Measurements from ENCODE around the gene OR6B3.

The OR6B3 gene

DNA sequence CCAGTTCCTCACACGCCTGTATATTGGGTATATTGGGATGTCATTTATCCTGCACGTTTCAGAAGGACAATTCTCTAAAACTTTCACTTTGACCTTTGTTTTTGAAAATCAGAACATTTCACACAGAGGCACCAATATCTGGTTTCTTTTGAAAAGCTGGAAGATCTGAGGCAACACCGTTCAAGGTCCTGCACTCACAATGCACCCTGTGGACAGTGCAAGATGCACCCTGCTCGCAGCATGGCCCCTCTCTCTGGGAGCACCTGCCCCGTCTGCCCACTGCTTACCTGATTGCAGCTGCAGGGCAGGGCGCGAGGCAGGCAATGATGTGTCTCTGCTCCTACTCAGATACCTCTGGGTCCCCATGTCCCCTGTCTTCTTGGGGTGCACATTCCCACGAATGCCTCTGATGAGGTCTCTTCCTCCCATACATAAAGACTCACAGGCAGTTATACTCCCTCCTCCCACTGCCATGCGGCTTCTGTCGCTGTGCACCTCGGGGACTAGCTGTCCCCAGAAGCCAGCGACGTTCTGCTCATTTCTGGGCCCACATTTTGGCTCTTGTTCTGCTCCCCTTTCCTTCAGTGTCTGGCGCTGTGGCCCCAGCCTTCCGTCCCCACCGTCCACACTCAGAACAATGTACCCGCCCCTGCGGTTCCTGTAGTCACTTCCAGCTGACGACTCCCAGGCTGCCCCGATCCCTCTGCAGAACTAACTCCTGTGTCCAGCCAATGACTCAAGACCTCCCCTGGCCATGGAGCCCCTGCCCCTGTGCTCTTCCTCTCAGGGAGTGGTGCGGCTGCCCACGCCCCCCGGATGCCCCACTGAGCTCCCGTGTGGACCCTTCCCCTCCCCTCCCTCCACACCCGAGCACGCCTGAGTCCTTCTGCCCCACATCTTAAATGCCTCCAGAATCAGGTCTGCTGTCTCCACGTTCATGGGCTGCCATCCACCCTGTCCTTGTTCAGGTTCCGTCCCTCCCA lies at the start of gene OR6B3:
TSS of gene OR6B3 (minus strand) at position 349 of the 983 bp plus-strand sequence.
- no peak for DNase-seq (ENCODE audit: low read depth, low spot score)
- no peaks in the 10 kb centered on the region for H3K27me3 ChIP-seq (ENCODE audit: control insufficient read depth, insufficient read depth, low read length)
- WGBS (ENCODE audit: insufficient coverage, insufficient read length), result no CpG with 5 or more reads among the region's 28 CpGs

DNA sequence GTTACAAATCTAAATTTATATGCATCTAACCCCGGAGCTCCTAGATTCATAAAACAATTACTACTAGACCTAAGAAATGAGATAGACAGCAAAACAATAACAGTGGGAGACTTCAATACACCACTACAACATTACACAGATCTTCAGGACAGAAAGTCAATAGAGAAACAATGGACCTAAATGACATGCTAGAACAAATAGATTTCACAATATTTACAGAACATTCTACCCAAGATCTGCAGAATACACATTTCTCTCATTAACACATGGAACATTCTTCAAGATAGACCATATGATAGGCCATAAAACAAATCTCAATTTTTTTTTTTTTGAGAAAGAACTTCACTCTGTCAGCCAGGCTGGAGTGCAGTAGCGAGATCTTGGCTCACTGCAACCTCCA lies 45.0 kb upstream of the OR6B3 start:
- Histone ChIP-seq H3K27ac (ENCODE audit: low read length) (no peak overlapping the region), H3K4me3 (ENCODE audit: low read length) (no peak overlapping the region), H3K4me1 (ENCODE audit: control insufficient read depth, insufficient read depth, low read length) (no peaks in the 10 kb centered on the region; the same call in 1 of the 2 replicates), H3K9me3 (ENCODE audit: control insufficient read depth, insufficient read depth, low read length) (no peaks in the 10 kb centered on the region), H3K27me3 (ENCODE audit: control insufficient read depth, insufficient read depth, low read length) (0 out of 2 replicates have a peak, but pooled peaks cover 2% of the 10 kb centered on the region), H3K36me3 (ENCODE audit: control insufficient read depth, insufficient read depth, low read length) (no peaks in the 10 kb centered on the region)
- no peak for DNase-seq (ENCODE audit: low read depth, low spot score)
- no CpG with 5 or more reads among the region's 2 CpGs for WGBS (ENCODE audit: insufficient coverage, insufficient read length)

More for the DNA sequence above, at the start of gene OR6B3:
- no peak within 1 kb of the TSS for H3K4me3 ChIP-seq (ENCODE audit: low read length)
- H3K27ac ChIP-seq (ENCODE audit: low read length), result no peak within 1 kb of the TSS
- H3K4me1 ChIP-seq (ENCODE audit: control insufficient read depth, insufficient read depth, low read length), result no peaks in the 10 kb centered on the region
- no peaks in the 10 kb centered on the region for H3K36me3 ChIP-seq (ENCODE audit: control insufficient read depth, insufficient read depth, low read length)
- H3K9me3 ChIP-seq (ENCODE audit: control insufficient read depth, insufficient read depth, low read length), result no peaks in the 10 kb centered on the region

DNA sequence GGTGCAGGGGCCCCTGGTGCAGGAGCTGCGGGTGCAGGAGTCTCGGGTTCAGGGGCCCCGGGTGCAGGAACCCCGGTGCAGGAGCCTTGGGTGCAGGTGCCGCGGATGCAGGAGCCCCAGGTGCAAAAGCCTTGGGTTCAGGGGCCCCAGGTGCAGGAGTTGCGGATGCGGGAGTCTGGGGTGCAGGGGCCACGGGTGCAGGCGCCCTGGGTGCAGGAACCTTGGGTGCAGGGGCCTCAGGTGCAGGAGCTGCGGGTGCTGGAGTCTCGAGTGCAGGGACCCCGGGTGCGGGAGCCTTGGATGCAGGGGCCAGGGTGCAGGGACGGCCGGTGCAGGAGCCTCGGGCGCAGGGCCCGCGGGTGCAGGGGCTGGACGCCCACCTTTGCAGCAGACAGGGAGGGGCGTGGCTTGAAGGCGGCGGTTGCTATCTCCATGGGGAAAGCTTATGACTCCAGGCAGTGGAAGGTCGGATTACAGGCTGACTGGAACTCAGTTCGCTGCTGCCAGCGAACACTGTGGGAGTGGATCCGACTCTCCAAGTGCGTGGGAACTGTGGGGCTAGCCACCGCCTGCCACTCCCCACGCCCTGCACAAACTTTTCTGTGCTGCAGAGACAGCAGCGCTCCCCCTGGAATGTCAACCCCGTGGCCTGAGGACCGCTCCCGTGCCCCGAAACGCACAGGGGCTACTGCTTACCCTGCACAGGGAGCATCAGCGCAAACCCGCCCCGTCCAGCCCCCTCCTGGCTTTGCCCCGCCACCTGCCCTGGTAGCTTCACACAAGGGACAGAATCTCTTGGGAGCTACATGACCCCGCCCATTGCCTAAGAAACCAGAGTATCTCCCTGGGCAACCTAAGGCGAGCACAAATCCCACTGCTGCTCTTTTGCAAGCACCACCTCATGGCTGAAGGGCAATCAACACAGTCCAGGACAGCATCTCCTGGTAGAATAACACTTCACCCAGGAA lies 42.5 kb upstream of the OR6B3 start:
- WGBS (ENCODE audit: insufficient coverage, insufficient read length), result no CpG with 5 or more reads among the region's 43 CpGs
- H3K4me3 ChIP-seq (ENCODE audit: low read length), result peak overlapping the region; percentile 73; the same call in 1 of the 2 replicates
- peak; percentile 5 for DNase-seq (ENCODE audit: low read depth, low spot score)
- H3K27ac ChIP-seq (ENCODE audit: low read length), result no peak overlapping the region
- H3K36me3 ChIP-seq (ENCODE audit: control insufficient read depth, insufficient read depth, low read length), result no peaks in the 10 kb centered on the region
- 0 out of 2 replicates have a peak, but pooled peaks cover 2% of the 10 kb centered on the region for H3K27me3 ChIP-seq (ENCODE audit: control insufficient read depth, insufficient read depth, low read length)
- H3K9me3 ChIP-seq (ENCODE audit: control insufficient read depth, insufficient read depth, low read length), result no peaks in the 10 kb centered on the region
- H3K4me1 ChIP-seq (ENCODE audit: control insufficient read depth, insufficient read depth, low read length), result no peaks in the 10 kb centered on the region; the same call in 1 of the 2 replicates

DNA sequence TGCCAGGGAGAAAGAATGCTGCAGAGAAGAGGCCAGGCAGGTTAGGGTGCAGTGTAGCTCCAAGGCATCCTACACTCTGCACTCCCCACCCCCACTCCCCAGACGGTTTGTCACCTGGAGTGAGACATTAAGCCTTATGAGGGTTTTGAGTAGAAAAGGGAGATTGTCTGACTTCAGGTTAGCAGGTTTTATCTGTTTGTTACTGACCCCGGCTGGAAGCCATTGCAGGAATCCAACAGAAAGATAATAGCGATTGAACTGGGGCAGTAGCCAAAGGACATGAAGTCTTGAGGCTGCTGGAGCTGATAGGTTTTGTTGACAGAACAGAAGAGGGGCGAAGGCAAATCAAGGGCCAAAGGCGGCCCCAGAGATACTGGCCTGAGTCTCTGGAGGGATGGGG lies 36.0 kb upstream of the OR6B3 start:
- DNase-seq (ENCODE audit: low read depth, low spot score), result no peak
- H3K9me3 ChIP-seq (ENCODE audit: control insufficient read depth, insufficient read depth, low read length), result no peaks in the 10 kb centered on the region
- H3K4me3 ChIP-seq (ENCODE audit: low read length), result no peak overlapping the region
- WGBS (ENCODE audit: insufficient coverage, insufficient read length), result no CpG with 5 or more reads among the region's 5 CpGs
- H3K4me1 ChIP-seq (ENCODE audit: control insufficient read depth, insufficient read depth, low read length), result no peaks in the 10 kb centered on the region
- H3K27ac ChIP-seq (ENCODE audit: low read length), result no peak overlapping the region
- H3K27me3 ChIP-seq (ENCODE audit: control insufficient read depth, insufficient read depth, low read length), result no peaks in the 10 kb centered on the region
- H3K36me3 ChIP-seq (ENCODE audit: control insufficient read depth, insufficient read depth, low read length), result no peaks in the 10 kb centered on the region

DNA sequence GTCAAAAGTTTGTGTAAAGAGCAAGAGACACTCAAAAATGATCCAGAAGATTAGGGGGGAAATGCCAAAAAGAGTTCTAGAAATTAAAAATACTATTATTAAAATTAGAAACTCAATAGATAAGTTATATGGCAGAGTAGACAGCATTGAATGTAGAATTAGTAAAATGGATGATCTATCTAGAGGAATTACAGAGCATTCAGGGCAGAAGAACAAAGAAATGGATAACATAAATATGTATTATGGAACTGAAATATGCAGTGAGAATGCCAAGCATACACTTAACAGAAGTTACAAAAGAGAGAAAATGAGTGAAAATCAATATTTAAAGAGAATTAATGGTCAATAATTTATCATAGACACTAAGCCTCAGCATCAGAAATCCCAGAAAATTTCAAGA lies 33.2 kb upstream of the OR6B3 start:
- Histone ChIP-seq H3K9me3 (ENCODE audit: control insufficient read depth, insufficient read depth, low read length) (no peaks in the 10 kb centered on the region), H3K36me3 (ENCODE audit: control insufficient read depth, insufficient read depth, low read length) (no peaks in the 10 kb centered on the region), H3K4me1 (ENCODE audit: control insufficient read depth, insufficient read depth, low read length) (no peaks in the 10 kb centered on the region), H3K4me3 (ENCODE audit: low read length) (no peak overlapping the region), H3K27ac (ENCODE audit: low read length) (no peak overlapping the region), H3K27me3 (ENCODE audit: control insufficient read depth, insufficient read depth, low read length) (no peaks in the 10 kb centered on the region)
- no peak for DNase-seq (ENCODE audit: low read depth, low spot score)

DNA sequence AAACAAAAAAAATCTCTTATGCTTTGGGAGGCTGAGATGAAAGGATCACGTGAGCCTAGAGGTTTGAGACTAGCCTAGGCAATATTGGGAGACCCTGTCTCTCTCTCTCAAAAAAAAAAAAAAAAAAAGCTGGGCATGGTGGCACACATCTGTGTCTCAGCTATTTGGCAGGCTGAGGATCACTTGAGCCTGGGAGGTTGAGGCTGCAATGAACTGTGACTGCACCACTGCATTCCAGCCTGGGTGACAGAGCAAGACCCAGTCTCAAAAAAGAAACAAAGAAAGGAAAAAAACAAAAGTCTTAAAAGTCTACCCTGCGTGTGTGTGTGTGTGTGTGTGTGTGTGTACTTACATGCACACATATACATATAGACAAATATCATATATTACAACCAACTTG lies 25.3 kb upstream of the OR6B3 start:
- WGBS (ENCODE audit: insufficient coverage, insufficient read length), result no CpG with 5 or more reads among the region's 2 CpGs
- H3K36me3 ChIP-seq (ENCODE audit: control insufficient read depth, insufficient read depth, low read length), result no peaks in the 10 kb centered on the region
- DNase-seq (ENCODE audit: low read depth, low spot score), result no peak
- no peaks in the 10 kb centered on the region for H3K27me3 ChIP-seq (ENCODE audit: control insufficient read depth, insufficient read depth, low read length)
- H3K4me3 ChIP-seq (ENCODE audit: low read length), result no peak overlapping the region
- no peak overlapping the region for H3K27ac ChIP-seq (ENCODE audit: low read length)
- peaks cover 2% of the 10 kb centered on the region; the same call in 1 of the 2 replicates for H3K9me3 ChIP-seq (ENCODE audit: control insufficient read depth, insufficient read depth, low read length)
- no peaks in the 10 kb centered on the region for H3K4me1 ChIP-seq (ENCODE audit: control insufficient read depth, insufficient read depth, low read length)

DNA sequence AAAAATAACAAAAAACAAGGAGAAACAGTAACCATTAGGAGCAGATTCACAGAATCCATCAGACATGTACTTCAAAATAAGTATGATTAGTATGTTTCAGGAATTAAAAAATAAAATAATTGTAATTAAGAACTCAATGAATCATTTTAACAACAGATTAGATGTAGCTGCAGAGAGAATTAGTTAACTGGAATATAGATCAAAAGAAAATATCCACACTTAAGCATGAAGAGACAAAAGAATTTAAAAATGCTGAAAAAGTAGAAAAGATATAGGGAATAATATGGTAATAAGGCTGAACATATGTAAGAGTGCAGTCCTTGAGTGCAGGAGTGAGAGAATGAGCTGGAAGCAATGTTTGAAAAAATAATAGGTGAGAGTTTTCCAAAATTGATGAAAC lies 24.1 kb upstream of the OR6B3 start:
- DNase-seq (ENCODE audit: low read depth, low spot score), result no peak
- no peaks in the 10 kb centered on the region for H3K36me3 ChIP-seq (ENCODE audit: control insufficient read depth, insufficient read depth, low read length)

DNA sequence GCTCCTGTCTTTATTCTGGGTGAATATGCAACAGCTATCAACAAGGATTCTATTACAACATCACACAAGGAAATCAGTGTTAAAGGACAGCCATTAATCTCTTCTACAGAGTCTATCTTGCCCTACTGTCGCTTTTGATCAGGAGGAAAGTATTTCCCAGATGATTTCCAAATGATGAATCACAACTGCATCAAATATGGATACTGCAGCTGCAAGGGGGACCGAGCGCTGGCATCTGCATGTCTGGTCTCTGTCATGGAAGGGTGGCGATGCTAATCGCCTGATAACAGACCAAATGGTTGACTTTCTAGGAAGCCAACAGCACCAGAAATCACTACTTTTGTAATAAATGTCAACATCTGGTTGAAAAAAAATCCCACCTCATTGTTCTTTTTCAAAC lies 21.2 kb upstream of the OR6B3 start:
- Histone ChIP-seq H3K27ac (ENCODE audit: low read length) (no peak overlapping the region), H3K27me3 (ENCODE audit: control insufficient read depth, insufficient read depth, low read length) (no peaks in the 10 kb centered on the region), H3K9me3 (ENCODE audit: control insufficient read depth, insufficient read depth, low read length) (peaks cover 2% of the 10 kb centered on the region; the same call in 1 of the 2 replicates), H3K4me3 (ENCODE audit: low read length) (no peak overlapping the region), H3K4me1 (ENCODE audit: control insufficient read depth, insufficient read depth, low read length) (no peaks in the 10 kb centered on the region), H3K36me3 (ENCODE audit: control insufficient read depth, insufficient read depth, low read length) (no peaks in the 10 kb centered on the region)
- WGBS (ENCODE audit: insufficient coverage, insufficient read length), result no CpG with 5 or more reads among the region's 5 CpGs
- no peak for DNase-seq (ENCODE audit: low read depth, low spot score)

More for the DNA sequence above, 24.1 kb upstream of the OR6B3 start:
- peaks cover 2% of the 10 kb centered on the region; the same call in 1 of the 2 replicates for H3K9me3 ChIP-seq (ENCODE audit: control insufficient read depth, insufficient read depth, low read length)
- no peak overlapping the region for H3K27ac ChIP-seq (ENCODE audit: low read length)
- no peaks in the 10 kb centered on the region for H3K4me1 ChIP-seq (ENCODE audit: control insufficient read depth, insufficient read depth, low read length)
- no peaks in the 10 kb centered on the region for H3K27me3 ChIP-seq (ENCODE audit: control insufficient read depth, insufficient read depth, low read length)
- H3K4me3 ChIP-seq (ENCODE audit: low read length), result no peak overlapping the region

DNA sequence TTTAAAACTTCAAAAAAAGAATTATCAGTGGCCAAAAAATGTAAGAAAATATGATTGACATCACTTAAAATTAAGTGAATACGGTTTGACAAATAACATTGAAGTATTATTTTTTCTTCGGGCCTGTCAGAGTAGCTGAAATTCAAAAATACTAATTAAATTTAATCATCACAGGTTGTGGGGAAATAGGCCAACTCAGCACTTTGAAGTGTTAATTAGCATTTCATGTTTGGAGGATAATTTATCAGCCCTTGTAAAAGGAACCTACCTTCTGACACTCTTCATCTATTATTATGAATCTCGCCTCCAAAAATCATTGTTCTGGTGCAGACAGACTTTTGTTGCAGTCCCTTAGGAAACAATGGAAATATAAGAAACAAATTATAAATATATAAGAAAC lies 17.6 kb upstream of the OR6B3 start:
- Histone ChIP-seq H3K27me3 (ENCODE audit: control insufficient read depth, insufficient read depth, low read length) (no peaks in the 10 kb centered on the region), H3K27ac (ENCODE audit: low read length) (no peak overlapping the region), H3K4me1 (ENCODE audit: control insufficient read depth, insufficient read depth, low read length) (no peaks in the 10 kb centered on the region), H3K4me3 (ENCODE audit: low read length) (no peak overlapping the region), H3K9me3 (ENCODE audit: control insufficient read depth, insufficient read depth, low read length) (peaks cover 2% of the 10 kb centered on the region; the same call in 1 of the 2 replicates), H3K36me3 (ENCODE audit: control insufficient read depth, insufficient read depth, low read length) (no peaks in the 10 kb centered on the region)
- WGBS (ENCODE audit: insufficient coverage, insufficient read length), result no CpG with 5 or more reads among the region's 3 CpGs
- DNase-seq (ENCODE audit: low read depth, low spot score), result no peak

DNA sequence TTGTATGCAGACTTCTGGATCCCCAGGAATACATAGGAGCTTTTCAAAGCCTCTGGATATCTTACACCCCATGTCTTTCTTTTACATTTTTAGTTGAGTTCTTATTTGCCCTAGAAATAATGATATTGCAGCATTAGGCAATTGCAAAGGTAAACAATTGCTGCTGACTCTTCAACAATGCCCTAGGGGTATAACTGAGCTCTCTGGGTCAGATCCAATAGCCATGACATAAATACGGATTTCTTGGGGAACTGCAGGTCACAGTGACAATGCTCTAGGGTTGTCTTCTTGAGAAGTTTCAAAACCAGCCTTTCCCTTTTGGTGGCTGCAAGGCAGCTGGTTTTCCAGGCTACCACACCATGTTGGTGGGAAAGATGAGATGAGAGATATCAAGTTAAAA lies 16.5 kb upstream of the OR6B3 start:
- Histone ChIP-seq H3K36me3 (ENCODE audit: control insufficient read depth, insufficient read depth, low read length) (no peaks in the 10 kb centered on the region), H3K4me1 (ENCODE audit: control insufficient read depth, insufficient read depth, low read length) (no peaks in the 10 kb centered on the region), H3K4me3 (ENCODE audit: low read length) (no peak overlapping the region), H3K9me3 (ENCODE audit: control insufficient read depth, insufficient read depth, low read length) (no peaks in the 10 kb centered on the region), H3K27ac (ENCODE audit: low read length) (no peak overlapping the region), H3K27me3 (ENCODE audit: control insufficient read depth, insufficient read depth, low read length) (no peaks in the 10 kb centered on the region)
- no peak for DNase-seq (ENCODE audit: low read depth, low spot score)
- no CpG with 5 or more reads among the region's 1 CpG for WGBS (ENCODE audit: insufficient coverage, insufficient read length)

All from iPS DF 6.9 (cell line).